ENCODE results near the gene ZSCAN10. TPM values are rescaled to one million over a fixed set of nuclear protein-coding genes. Genes with fewer than 3 reads are reported as not detected.

Gene ZSCAN10
- polyA plus RNA-seq, 1 donor: 0.66 TPM

- Histone ChIP-seq H3K4me1 (ENCODE audit: control insufficient read depth, insufficient read depth, low read length) (peaks cover 6% of the 10 kb centered on the region), H3K27me3 (ENCODE audit: control insufficient read depth, insufficient read depth, low read length) (no peaks in the 10 kb centered on the region), H3K36me3 (ENCODE audit: control insufficient read depth, insufficient read depth, low read length) (peaks cover 57% of the 10 kb centered on the region), H3K4me3 (ENCODE audit: low read length) (no peak overlapping the region), H3K9me3 (ENCODE audit: control insufficient read depth, low read depth, low read length) (no peaks in the 10 kb centered on the region), H3K27ac (ENCODE audit: low read length) (no peak overlapping the region)
- no peak for DNase-seq
- WGBS (ENCODE audit: insufficient coverage, low lambda C conversion rate): no CpG with 5 or more reads among the region's 33 CpGs
Measured at GRCh38 chr16:3119286-3119685, 20.2 kb upstream of the ZSCAN10 start.

- H3K27me3 ChIP-seq (ENCODE audit: control insufficient read depth, insufficient read depth, low read length): no peaks in the 10 kb centered on the region
- no peak overlapping the region for H3K4me3 ChIP-seq (ENCODE audit: low read length)
- WGBS (ENCODE audit: insufficient coverage, low lambda C conversion rate): no CpG with 5 or more reads among the region's 20 CpGs
- H3K27ac ChIP-seq (ENCODE audit: low read length): no peak overlapping the region
- DNase-seq: no peak
- H3K36me3 ChIP-seq (ENCODE audit: control insufficient read depth, insufficient read depth, low read length): peaks cover 57% of the 10 kb centered on the region
- H3K9me3 ChIP-seq (ENCODE audit: control insufficient read depth, low read depth, low read length): no peaks in the 10 kb centered on the region
- H3K4me1 ChIP-seq (ENCODE audit: control insufficient read depth, insufficient read depth, low read length): peaks cover 6% of the 10 kb centered on the region
Measured at GRCh38 chr16:3118846-3119245, 19.8 kb upstream of the ZSCAN10 start.

GRCh38 chr16:3118204-3118790 is 19.2 kb upstream of the ZSCAN10 start:
- Histone ChIP-seq H3K27ac (ENCODE audit: low read length) (no peak overlapping the region), H3K9me3 (ENCODE audit: control insufficient read depth, low read depth, low read length) (no peaks in the 10 kb centered on the region), H3K36me3 (ENCODE audit: control insufficient read depth, insufficient read depth, low read length) (peaks cover 57% of the 10 kb centered on the region), H3K27me3 (ENCODE audit: control insufficient read depth, insufficient read depth, low read length) (no peaks in the 10 kb centered on the region), H3K4me3 (ENCODE audit: low read length) (no peak overlapping the region), H3K4me1 (ENCODE audit: control insufficient read depth, insufficient read depth, low read length) (peaks cover 6% of the 10 kb centered on the region)
- WGBS (ENCODE audit: insufficient coverage, low lambda C conversion rate): no CpG with 5 or more reads among the region's 16 CpGs
- no peak for DNase-seq

- H3K9me3 ChIP-seq (ENCODE audit: control insufficient read depth, low read depth, low read length): no peaks in the 10 kb centered on the region
- no CpG with 5 or more reads among the region's 14 CpGs for WGBS (ENCODE audit: insufficient coverage, low lambda C conversion rate)
Measured at GRCh38 chr16:3115561-3115960, 16.5 kb upstream of the ZSCAN10 start.

GRCh38 chr16:3115003-3115402 is 15.9 kb upstream of the ZSCAN10 start:
- no CpG with 5 or more reads among the region's 12 CpGs for WGBS (ENCODE audit: insufficient coverage, low lambda C conversion rate)

More at GRCh38 chr16:3115561-3115960, 16.5 kb upstream of the ZSCAN10 start:
- H3K27me3 ChIP-seq (ENCODE audit: control insufficient read depth, insufficient read depth, low read length): no peaks in the 10 kb centered on the region
- peaks cover 53% of the 10 kb centered on the region for H3K36me3 ChIP-seq (ENCODE audit: control insufficient read depth, insufficient read depth, low read length)
- H3K4me3 ChIP-seq (ENCODE audit: low read length): no peak overlapping the region
- no peak for DNase-seq
- H3K4me1 ChIP-seq (ENCODE audit: control insufficient read depth, insufficient read depth, low read length): peaks cover 17% of the 10 kb centered on the region
- H3K27ac ChIP-seq (ENCODE audit: low read length): no peak overlapping the region

GRCh38 chr16:3113765-3114479 is 14.8 kb upstream of the ZSCAN10 start:
- no CpG with 5 or more reads among the region's 17 CpGs for WGBS (ENCODE audit: insufficient coverage, low lambda C conversion rate)
- Histone ChIP-seq H3K4me3 (ENCODE audit: low read length) (peak overlapping the region; percentile 83), H3K27me3 (ENCODE audit: control insufficient read depth, insufficient read depth, low read length) (no peaks in the 10 kb centered on the region), H3K4me1 (ENCODE audit: control insufficient read depth, insufficient read depth, low read length) (peaks cover 17% of the 10 kb centered on the region), H3K36me3 (ENCODE audit: control insufficient read depth, insufficient read depth, low read length) (peaks cover 39% of the 10 kb centered on the region), H3K27ac (ENCODE audit: low read length) (no peak overlapping the region), H3K9me3 (ENCODE audit: control insufficient read depth, low read depth, low read length) (no peaks in the 10 kb centered on the region)
- no peak for DNase-seq

More at GRCh38 chr16:3115003-3115402, 15.9 kb upstream of the ZSCAN10 start:
- Histone ChIP-seq H3K27ac (ENCODE audit: low read length) (no peak overlapping the region), H3K4me1 (ENCODE audit: control insufficient read depth, insufficient read depth, low read length) (peaks cover 17% of the 10 kb centered on the region), H3K36me3 (ENCODE audit: control insufficient read depth, insufficient read depth, low read length) (peaks cover 48% of the 10 kb centered on the region), H3K27me3 (ENCODE audit: control insufficient read depth, insufficient read depth, low read length) (no peaks in the 10 kb centered on the region), H3K9me3 (ENCODE audit: control insufficient read depth, low read depth, low read length) (no peaks in the 10 kb centered on the region), H3K4me3 (ENCODE audit: low read length) (no peak overlapping the region)
- DNase-seq: no peak

- WGBS (ENCODE audit: insufficient coverage, low lambda C conversion rate): no CpG with 5 or more reads among the region's 19 CpGs
- peak overlapping the region; percentile 83 for H3K4me3 ChIP-seq (ENCODE audit: low read length)
- peaks cover 30% of the 10 kb centered on the region for H3K36me3 ChIP-seq (ENCODE audit: control insufficient read depth, insufficient read depth, low read length)
- H3K27me3 ChIP-seq (ENCODE audit: control insufficient read depth, insufficient read depth, low read length): no peaks in the 10 kb centered on the region
- no peaks in the 10 kb centered on the region for H3K9me3 ChIP-seq (ENCODE audit: control insufficient read depth, low read depth, low read length)
- H3K27ac ChIP-seq (ENCODE audit: low read length): peak overlapping the region; percentile 56
- no peak for DNase-seq
- peaks cover 17% of the 10 kb centered on the region for H3K4me1 ChIP-seq (ENCODE audit: control insufficient read depth, insufficient read depth, low read length)
Measured at GRCh38 chr16:3112881-3113574, 13.9 kb upstream of the ZSCAN10 start.

GRCh38 chr16:3112058-3112880 is 13.2 kb upstream of the ZSCAN10 start, which contains the start of gene ZNF205:
Gene ZNF205, plus strand, starts transcription at chr16:3112586. Its CDS starts 845 bp downstream, at chr16:3113431.
- Histone ChIP-seq H3K27ac (ENCODE audit: low read length) (peak within 1 kb of the TSS; percentile 56), H3K4me3 (ENCODE audit: low read length) (peak within 1 kb of the TSS; percentile 83), H3K9me3 (ENCODE audit: control insufficient read depth, low read depth, low read length) (no peaks in the 10 kb centered on the region), H3K4me1 (ENCODE audit: control insufficient read depth, insufficient read depth, low read length) (peaks cover 19% of the 10 kb centered on the region), H3K27me3 (ENCODE audit: control insufficient read depth, insufficient read depth, low read length) (no peaks in the 10 kb centered on the region), H3K36me3 (ENCODE audit: control insufficient read depth, insufficient read depth, low read length) (peaks cover 25% of the 10 kb centered on the region)
- no CpG with 5 or more reads among the region's 23 CpGs for WGBS (ENCODE audit: insufficient coverage, low lambda C conversion rate)
- peak; percentile 69 to 86 for DNase-seq

GRCh38 chr16:3106205-3106928 is 7.3 kb upstream of the ZSCAN10 start:
- WGBS (ENCODE audit: insufficient coverage, low lambda C conversion rate): no CpG with 5 or more reads among the region's 74 CpGs
- H3K27ac ChIP-seq (ENCODE audit: low read length): peak overlapping the region; percentile 65
- peak overlapping the region; percentile 75 for H3K4me3 ChIP-seq (ENCODE audit: low read length)
- H3K9me3 ChIP-seq (ENCODE audit: control insufficient read depth, low read depth, low read length): no peaks in the 10 kb centered on the region
- H3K4me1 ChIP-seq (ENCODE audit: control insufficient read depth, insufficient read depth, low read length): peaks cover 7% of the 10 kb centered on the region
- DNase-seq: peak; percentile 89 to 90
- H3K36me3 ChIP-seq (ENCODE audit: control insufficient read depth, insufficient read depth, low read length): no peaks in the 10 kb centered on the region
- H3K27me3 ChIP-seq (ENCODE audit: control insufficient read depth, insufficient read depth, low read length): no peaks in the 10 kb centered on the region
